GM20000 (cell line): ENCODE results near the gene FBXO9.
"Not testable (repeated sequence)": the region's sequence is repeated elsewhere in the genome, so short reads cannot be mapped to it uniquely, and the experiment has no call there.

Experiments used
- DNase-seq: peaks from one replicate; pipeline ENCODE4 v3.0.0; 2012; ENCODE audit warnings: low spot score
- TF ChIP-seq, protein P1 (sequence below): IDR thresholded peaks from 2 replicates; pipeline ENCODE4 v1.5.1; 2012; ENCODE audit warnings: mild to moderate bottlenecking, control low read depth; ENCODE audit errors: extremely low read depth, missing control alignments

FBXO9 gene

DNA sequence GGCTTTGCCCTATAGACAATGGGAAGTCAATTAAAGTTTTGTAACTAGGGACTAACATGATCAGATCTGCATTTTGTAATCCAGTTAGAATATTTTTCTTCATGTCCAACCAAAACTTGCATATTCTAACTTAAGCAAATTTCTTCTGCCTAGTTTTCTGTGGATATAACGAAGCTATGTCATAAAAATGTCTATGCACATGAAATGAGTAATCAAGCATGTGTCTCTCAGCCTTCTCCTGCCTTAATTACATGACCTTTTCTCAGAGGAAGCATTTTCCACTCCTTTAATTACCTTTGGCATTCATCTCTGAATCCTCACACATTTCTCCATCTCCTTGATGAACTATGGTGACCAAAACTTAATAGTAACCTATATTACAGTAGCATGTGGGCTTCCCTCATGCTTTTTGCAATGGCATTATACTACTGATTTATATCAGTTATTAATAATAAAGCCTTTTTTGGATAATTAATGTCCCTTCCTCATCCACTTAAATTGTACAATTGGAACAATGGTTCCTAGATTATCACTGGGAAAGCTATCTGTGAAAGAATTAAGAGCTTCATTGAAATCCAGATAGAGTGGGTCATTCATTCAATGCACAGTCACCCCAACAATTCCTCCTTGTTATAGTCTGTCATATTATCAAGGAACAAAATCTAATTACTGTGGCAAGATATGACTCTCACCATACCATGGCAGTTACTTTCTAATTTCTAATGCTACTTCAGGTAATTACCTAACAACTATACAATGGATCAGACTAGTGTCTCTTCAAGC, 19.1 kb upstream of the FBXO9 start:
- TF ChIP-seq, protein P1, sequence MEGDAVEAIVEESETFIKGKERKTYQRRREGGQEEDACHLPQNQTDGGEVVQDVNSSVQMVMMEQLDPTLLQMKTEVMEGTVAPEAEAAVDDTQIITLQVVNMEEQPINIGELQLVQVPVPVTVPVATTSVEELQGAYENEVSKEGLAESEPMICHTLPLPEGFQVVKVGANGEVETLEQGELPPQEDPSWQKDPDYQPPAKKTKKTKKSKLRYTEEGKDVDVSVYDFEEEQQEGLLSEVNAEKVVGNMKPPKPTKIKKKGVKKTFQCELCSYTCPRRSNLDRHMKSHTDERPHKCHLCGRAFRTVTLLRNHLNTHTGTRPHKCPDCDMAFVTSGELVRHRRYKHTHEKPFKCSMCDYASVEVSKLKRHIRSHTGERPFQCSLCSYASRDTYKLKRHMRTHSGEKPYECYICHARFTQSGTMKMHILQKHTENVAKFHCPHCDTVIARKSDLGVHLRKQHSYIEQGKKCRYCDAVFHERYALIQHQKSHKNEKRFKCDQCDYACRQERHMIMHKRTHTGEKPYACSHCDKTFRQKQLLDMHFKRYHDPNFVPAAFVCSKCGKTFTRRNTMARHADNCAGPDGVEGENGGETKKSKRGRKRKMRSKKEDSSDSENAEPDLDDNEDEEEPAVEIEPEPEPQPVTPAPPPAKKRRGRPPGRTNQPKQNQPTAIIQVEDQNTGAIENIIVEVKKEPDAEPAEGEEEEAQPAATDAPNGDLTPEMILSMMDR, result no peak
- no peak for DNase-seq

DNA sequence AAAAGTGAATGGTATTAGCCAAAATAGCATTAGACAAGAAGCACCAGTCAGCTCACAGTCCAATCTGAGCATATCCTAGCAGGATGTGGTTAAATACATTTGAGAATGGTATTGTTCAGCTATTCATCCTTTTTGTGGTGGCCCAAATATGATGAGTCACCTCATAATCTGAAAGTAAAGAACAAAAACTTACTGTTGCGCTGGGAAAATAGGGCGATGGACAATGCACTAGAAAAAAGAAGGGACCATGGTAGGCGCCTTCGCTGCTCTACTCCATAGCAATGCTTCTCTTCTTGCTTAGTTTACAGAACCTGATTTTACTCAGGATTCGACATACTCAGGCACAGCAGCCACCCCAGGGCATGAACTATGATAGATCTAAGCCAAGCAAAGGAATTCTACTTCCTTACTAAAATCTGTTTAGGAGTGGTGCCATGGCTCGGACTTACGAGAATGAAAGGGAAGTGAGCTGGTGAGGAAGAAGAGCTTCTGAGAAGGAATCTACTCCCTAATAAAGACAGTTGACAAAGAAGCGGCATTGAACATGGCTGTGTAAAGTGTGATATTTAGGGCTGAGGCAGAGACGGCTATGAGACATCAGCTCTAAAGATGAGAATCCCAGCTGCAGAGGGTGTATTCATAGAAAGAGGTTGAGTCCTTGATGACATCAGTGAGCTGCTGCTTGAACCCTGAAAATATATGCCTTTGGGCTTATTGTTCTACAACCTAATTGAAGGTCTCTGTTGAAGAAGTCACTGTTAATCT, 16.6 kb upstream of the FBXO9 start:
- TF ChIP-seq, protein P1, result no peak
- DNase-seq, result peak; percentile 23

DNA sequence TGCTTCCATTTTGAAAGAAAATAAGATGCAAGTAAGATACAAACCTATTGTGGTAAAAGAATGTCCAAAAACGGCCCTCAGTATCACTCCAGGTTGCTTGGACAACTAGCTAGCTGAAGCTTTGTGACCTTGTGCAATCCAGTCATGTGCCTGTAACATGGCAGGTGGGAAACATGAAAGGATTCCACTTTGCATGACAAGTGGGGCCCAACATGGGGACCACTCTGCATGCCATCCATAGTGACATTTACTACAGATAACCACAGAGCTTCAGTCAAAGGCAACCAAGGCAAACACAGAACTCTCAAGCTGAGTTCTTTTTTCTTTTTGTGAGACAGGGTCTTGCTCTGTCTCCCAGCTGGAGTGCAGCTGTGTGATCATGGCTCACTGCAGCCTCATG, 15.8 kb upstream of the FBXO9 start:
- TF ChIP-seq, protein P1, result no peak
- DNase-seq, result no peak

DNA sequence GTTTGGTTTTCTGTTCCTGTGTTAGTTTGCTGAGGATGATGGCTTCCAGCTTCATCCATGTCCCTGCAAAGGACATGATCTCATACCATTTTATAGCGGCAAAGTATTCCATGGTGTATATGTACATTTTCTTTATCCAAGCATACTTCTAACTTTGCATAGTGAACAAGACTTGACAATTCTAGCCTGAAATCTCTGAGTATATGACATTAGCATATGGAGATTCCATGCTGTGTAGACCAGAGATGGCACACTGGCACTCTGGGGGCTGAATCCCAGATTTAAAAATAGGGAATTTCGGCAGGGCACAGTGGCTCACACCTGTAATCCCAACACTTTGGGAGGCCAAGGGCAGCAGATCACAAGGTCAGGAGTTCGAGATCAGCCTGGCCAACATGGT, 13.1 kb upstream of the FBXO9 start:
- not testable (repeated sequence) for DNase-seq

DNA sequence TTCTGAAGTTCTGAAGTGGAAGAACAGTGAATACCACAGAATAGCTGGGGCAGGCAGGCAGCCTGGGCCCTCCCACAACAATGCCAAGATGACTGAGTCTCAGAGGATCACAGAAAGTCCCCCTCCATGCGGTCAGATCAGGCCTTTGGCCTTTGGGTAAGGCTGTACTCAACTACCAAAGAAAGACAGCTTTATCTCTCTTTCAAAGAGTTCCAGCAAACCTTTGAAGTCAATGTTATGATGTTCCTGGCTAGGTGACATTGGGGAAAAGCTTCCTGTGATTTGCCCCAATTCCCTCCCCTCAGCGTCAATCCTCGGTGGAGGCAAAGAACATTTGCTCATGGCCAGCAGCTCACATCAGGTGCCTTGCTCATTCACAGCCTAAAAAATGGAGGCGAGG, 10.7 kb upstream of the FBXO9 start:
- DNase-seq, result no peak
- TF ChIP-seq, protein P1, result no peak

DNA sequence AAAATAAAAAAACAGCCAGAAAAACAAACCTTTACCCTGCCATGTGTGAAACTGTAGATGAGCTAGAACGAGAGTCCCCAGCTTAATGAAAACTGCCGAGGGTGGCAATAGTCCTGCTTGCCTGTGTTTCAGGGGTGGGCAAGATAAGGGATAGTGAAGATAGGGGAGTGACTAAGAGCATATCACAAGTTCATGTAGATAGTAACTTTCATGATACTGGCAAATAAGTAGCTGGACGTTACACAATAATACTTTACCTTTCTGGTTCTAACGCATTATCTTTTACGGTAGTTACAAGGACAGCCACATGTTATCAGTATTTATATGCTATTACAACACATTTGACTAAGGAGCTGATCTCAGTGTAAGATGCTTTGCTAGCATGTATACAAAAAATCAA, 9.3 kb upstream of the FBXO9 start:
- TF ChIP-seq, protein P1, result no peak
- DNase-seq, result no peak

DNA sequence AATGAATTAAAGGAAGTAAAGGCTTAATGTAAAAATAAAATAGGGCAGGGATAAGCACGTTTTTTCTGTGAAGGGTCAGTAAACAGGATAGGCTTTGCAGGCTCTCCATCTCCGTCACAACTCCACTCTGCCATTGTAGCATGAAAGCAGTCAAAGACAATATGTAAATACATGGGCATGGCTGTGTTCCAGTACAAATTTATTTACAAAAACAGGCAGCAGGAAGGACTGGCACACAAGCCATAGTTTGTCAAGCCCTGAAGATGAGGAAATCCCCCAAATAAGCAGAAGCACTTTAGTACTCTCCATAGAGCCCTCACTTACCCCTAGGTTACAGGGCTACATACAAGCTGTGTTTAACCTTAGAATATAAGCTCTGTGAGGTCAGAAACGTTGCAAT, 8.9 kb upstream of the FBXO9 start:
- DNase-seq, result no peak
- TF ChIP-seq, protein P1, result no peak
